NCI-H526 treated with DMSO at 0.1 percent for 48 hours (cell line): Measurements from ENCODE around the gene PTTG1IP.

Experiments used
- DNase-seq: peaks from one replicate; lab custom pipeline; 2025; lab: John Stamatoyannopoulos, UW

The PTTG1IP gene

GRCh38 chr21:44908908-44909307 lies 35.4 kb upstream of the PTTG1IP start:
- no peak for DNase-seq

- no peak for DNase-seq
Measured at GRCh38 chr21:44907966-44908895, 34.7 kb upstream of the PTTG1IP start.

- no peak for DNase-seq
Measured at GRCh38 chr21:44907225-44907965, 33.9 kb upstream of the PTTG1IP start.

GRCh38 chr21:44905728-44906090 lies 32.2 kb upstream of the PTTG1IP start:
- DNase-seq: no peak

GRCh38 chr21:44905016-44905727 lies 31.7 kb upstream of the PTTG1IP start:
- DNase-seq: no peak

GRCh38 chr21:44904141-44904923 lies 30.8 kb upstream of the PTTG1IP start:
- no peak for DNase-seq

- DNase-seq: no peak
Measured at GRCh38 chr21:44903689-44904088, 30.2 kb upstream of the PTTG1IP start.

GRCh38 chr21:44903050-44903685 lies 29.7 kb upstream of the PTTG1IP start:
- no peak for DNase-seq

GRCh38 chr21:44902268-44903049 lies 29.0 kb upstream of the PTTG1IP start:
- no peak for DNase-seq

GRCh38 chr21:44901391-44902074 lies 28.0 kb upstream of the PTTG1IP start:
- no peak for DNase-seq

- no peak for DNase-seq
Measured at GRCh38 chr21:44900559-44901251, 27.2 kb upstream of the PTTG1IP start.

- DNase-seq: no peak
Measured at GRCh38 chr21:44899768-44900558, 26.5 kb upstream of the PTTG1IP start.

GRCh38 chr21:44898851-44899767 lies 25.6 kb upstream of the PTTG1IP start:
- DNase-seq: no peak

GRCh38 chr21:44898011-44898488 lies 24.6 kb upstream of the PTTG1IP start:
- DNase-seq: no peak

GRCh38 chr21:44897326-44898010 lies 24.0 kb upstream of the PTTG1IP start:
- no peak for DNase-seq

- no peak for DNase-seq
Measured at GRCh38 chr21:44896561-44897286, 23.2 kb upstream of the PTTG1IP start.
